ENCODE data around the gene CHCHD6. TPM values are rescaled to one million over a fixed set of nuclear protein-coding genes. Genes with fewer than 3 reads are reported as not detected.
A peak's percentile ranks its signal among the peaks of the same experiment; 100 is the strongest.

The CHCHD6 gene
- total RNA-seq, 1 donor from 2014 or later = 28.7 TPM

GRCh38 chr3:126855374-126855773 is 151.3 kb downstream of the CHCHD6 start:
- TF ChIP-seq, protein P1, sequence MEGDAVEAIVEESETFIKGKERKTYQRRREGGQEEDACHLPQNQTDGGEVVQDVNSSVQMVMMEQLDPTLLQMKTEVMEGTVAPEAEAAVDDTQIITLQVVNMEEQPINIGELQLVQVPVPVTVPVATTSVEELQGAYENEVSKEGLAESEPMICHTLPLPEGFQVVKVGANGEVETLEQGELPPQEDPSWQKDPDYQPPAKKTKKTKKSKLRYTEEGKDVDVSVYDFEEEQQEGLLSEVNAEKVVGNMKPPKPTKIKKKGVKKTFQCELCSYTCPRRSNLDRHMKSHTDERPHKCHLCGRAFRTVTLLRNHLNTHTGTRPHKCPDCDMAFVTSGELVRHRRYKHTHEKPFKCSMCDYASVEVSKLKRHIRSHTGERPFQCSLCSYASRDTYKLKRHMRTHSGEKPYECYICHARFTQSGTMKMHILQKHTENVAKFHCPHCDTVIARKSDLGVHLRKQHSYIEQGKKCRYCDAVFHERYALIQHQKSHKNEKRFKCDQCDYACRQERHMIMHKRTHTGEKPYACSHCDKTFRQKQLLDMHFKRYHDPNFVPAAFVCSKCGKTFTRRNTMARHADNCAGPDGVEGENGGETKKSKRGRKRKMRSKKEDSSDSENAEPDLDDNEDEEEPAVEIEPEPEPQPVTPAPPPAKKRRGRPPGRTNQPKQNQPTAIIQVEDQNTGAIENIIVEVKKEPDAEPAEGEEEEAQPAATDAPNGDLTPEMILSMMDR (IDR thresholded peaks at IDR 0.05; ENCODE audit: insufficient read depth, low read length, poor library complexity, severe bottlenecking) = no peak
- DNase-seq (ENCODE audit: low read depth) = no peak

GRCh38 chr3:126857928-126858327 is 153.9 kb downstream of the CHCHD6 start:
- TF ChIP-seq, protein P1 (IDR thresholded peaks at IDR 0.05; ENCODE audit: insufficient read depth, low read length, poor library complexity, severe bottlenecking) = no peak
- no peak for DNase-seq (ENCODE audit: low read depth)

More at GRCh38 chr3:126855374-126855773, 151.3 kb downstream of the CHCHD6 start:
- no peaks in the 10 kb centered on the region for H3K36me3 ChIP-seq (ENCODE audit: control insufficient read depth, insufficient read depth, low read length)
- no peaks in the 10 kb centered on the region for H3K27me3 ChIP-seq (ENCODE audit: control insufficient read depth, insufficient read depth, low read length)
- no peak overlapping the region for H3K4me3 ChIP-seq (ENCODE audit: low read depth, low read length)

GRCh38 chr3:126858401-126858800 is 154.4 kb downstream of the CHCHD6 start:
- no peaks in the 10 kb centered on the region for H3K36me3 ChIP-seq (ENCODE audit: control insufficient read depth, insufficient read depth, low read length)
- no peak for DNase-seq (ENCODE audit: low read depth)
- no peak overlapping the region for H3K4me3 ChIP-seq (ENCODE audit: low read depth, low read length)
- TF ChIP-seq, protein P1 (IDR thresholded peaks at IDR 0.05; ENCODE audit: insufficient read depth, low read length, poor library complexity, severe bottlenecking) = no peak
- H3K27me3 ChIP-seq (ENCODE audit: control insufficient read depth, insufficient read depth, low read length) = no peaks in the 10 kb centered on the region

More at GRCh38 chr3:126857928-126858327, 153.9 kb downstream of the CHCHD6 start:
- no peaks in the 10 kb centered on the region for H3K36me3 ChIP-seq (ENCODE audit: control insufficient read depth, insufficient read depth, low read length)
- no peak overlapping the region for H3K4me3 ChIP-seq (ENCODE audit: low read depth, low read length)
- no peaks in the 10 kb centered on the region for H3K27me3 ChIP-seq (ENCODE audit: control insufficient read depth, insufficient read depth, low read length)

GRCh38 chr3:126858887-126859286 is 154.8 kb downstream of the CHCHD6 start:
- H3K36me3 ChIP-seq (ENCODE audit: control insufficient read depth, insufficient read depth, low read length) = no peaks in the 10 kb centered on the region
- peak; percentile 90 for DNase-seq (ENCODE audit: low read depth)
- TF ChIP-seq, protein P1 (IDR thresholded peaks at IDR 0.05; ENCODE audit: insufficient read depth, low read length, poor library complexity, severe bottlenecking) = no peak
- no peak overlapping the region for H3K4me3 ChIP-seq (ENCODE audit: low read depth, low read length)
- H3K27me3 ChIP-seq (ENCODE audit: control insufficient read depth, insufficient read depth, low read length) = no peaks in the 10 kb centered on the region

GRCh38 chr3:126859415-126860246 is 155.6 kb downstream of the CHCHD6 start:
- DNase-seq (ENCODE audit: low read depth) = no peak
- no peaks in the 10 kb centered on the region for H3K27me3 ChIP-seq (ENCODE audit: control insufficient read depth, insufficient read depth, low read length)
- H3K36me3 ChIP-seq (ENCODE audit: control insufficient read depth, insufficient read depth, low read length) = no peaks in the 10 kb centered on the region
- no peak overlapping the region for H3K4me3 ChIP-seq (ENCODE audit: low read depth, low read length)
- TF ChIP-seq, protein P1 (IDR thresholded peaks at IDR 0.05; ENCODE audit: insufficient read depth, low read length, poor library complexity, severe bottlenecking) = no peak
